Spleen (tissue), 11 donors: Measurements from ENCODE around the gene NOXO1. TPM values are rescaled to one million over a fixed set of nuclear protein-coding genes. Genes with fewer than 3 reads are reported as not detected.
A peak's percentile ranks its signal among the peaks of the same experiment; 100 is the strongest.

Experiments
- DNase-seq: peaks from one replicate; pipeline ENCODE4 v3.0.0-alpha.2; 2020
- H3K27ac ChIP-seq, 8 donors: fragments of 200-600 bp; sonication (generic) in 7 of 8; 1 replicate in 4 of 8; 2 replicates in 4 of 8; pipeline versions ENCODE4 v1.5.0 to v1.8.0; 2016 to 2021; ENCODE audit warnings: inconsistent platforms in 4 of 8, mild to moderate bottlenecking in 4 of 8, moderate library complexity in 1 of 8
- H3K27me3 ChIP-seq, 7 donors: fragments of 200-600 bp; sonication (generic) in 6 of 7; replicated peaks in 1 of 7; 1 replicate in 4 of 7; 2 replicates in 3 of 7; pipeline versions ENCODE4 v1.5.0 to v1.8.0; 2016 to 2021; ENCODE audit warnings: inconsistent platforms in 3 of 7, mild to moderate bottlenecking in 1 of 7
- H3K36me3 ChIP-seq, 6 donors: fragments of 200-600 bp; sonication (generic) in 5 of 6; 1 replicate in 4 of 6; 2 replicates in 2 of 6; pipeline versions ENCODE4 v1.5.0 to v1.8.0; 2016 to 2021; ENCODE audit warnings: inconsistent platforms in 2 of 6
- H3K4me1 ChIP-seq, 6 donors: fragments of 200-600 bp; sonication (generic) in 5 of 6; 1 replicate in 3 of 6; 2 replicates in 3 of 6; pipeline versions ENCODE4 v1.5.0 to v1.8.0; 2016 to 2021; ENCODE audit warnings: inconsistent platforms in 3 of 6
- H3K4me3 ChIP-seq, 8 donors: fragments of 200-600 bp; sonication (generic) in 7 of 8; 1 replicate in 4 of 8; 2 replicates in 4 of 8; pipeline versions ENCODE4 v1.5.0 to v1.8.0; 2016 to 2021; ENCODE audit warnings: inconsistent platforms in 4 of 8, mild to moderate bottlenecking in 4 of 8, moderate library complexity in 2 of 8
- H3K9me3 ChIP-seq, 8 donors: fragments of 200-600 bp; sonication (generic) in 7 of 8; 1 replicate in 4 of 8; 2 replicates in 4 of 8; pipeline versions ENCODE4 v1.5.0 to v1.8.0; 2016 to 2021; ENCODE audit warnings: inconsistent platforms in 4 of 8
- POLR2A ChIP-seq, 3 donors: fragments of 450-650 bp; IDR thresholded peaks; one replicate each; pipeline ENCODE4 v1.5.1; 2017; ENCODE audit warnings: antibody characterized with exemption in 3 of 3, mild to moderate bottlenecking in 1 of 3
- POLR2AphosphoS5 ChIP-seq, 3 donors: sonication (generic); formaldehyde crosslinking; IDR thresholded peaks; one replicate each; pipeline ENCODE4 v1.5.1; 2017; ENCODE audit warnings: antibody characterized with exemption in 3 of 3
- WGBS, 5 donors: extraction: QIAGEN DNeasy Blood & Tissue Kit in 3 of 5; methylation state at CpG; one replicate each; pipeline versions ENCODE4 v1.1.5 to v1.1.7; 2013 to 2018; 5-methylcytosine and 5-hydroxymethylcytosine counted together
- intact Hi-C: fragments of 100-400 bp; cut with DNase I; formaldehyde crosslinking; loops from one replicate; pipeline ENCODE4 v1.15.0; 2023; ENCODE audit warnings: low total_unique reads
- polyA plus RNA-seq, 3 donors: library from polyadenylated mRNA; stranded (reverse); fragments of 200-250 nt; gene quantifications; one replicate each; pipeline ENCODE4 v1.2.1, GENCODE V29; 2013
- total RNA-seq, 7 donors: library from RNA; depleted of rRNA in 3 of 7; stranded (reverse); fragments of >200 nt in 3 of 7; fragmentation: NEBNext Ultra II Directional in 4 of 7; extraction: Animal tissue kit (Norgen Biotek cat#: 25700) in 4 of 7; gene quantifications; one replicate each; pipeline versions ENCODE4 v1.1.0 to v1.2.1, GENCODE V29; 2016 to 2021
- TF ChIP-seq, protein P1 (sequence below), 11 experiments: fragments of 200-600 bp in 7 of 11; fragments of 450-650 bp in 4 of 11; sonication (generic) in 4 of 11; IDR thresholded peaks in 8 of 11; conservative IDR thresholded peaks in 3 of 11; 1 replicate in 7 of 11; 2 replicates in 4 of 11; pipeline versions ENCODE4 v1.4.0 to v1.8.0; 2016 to 2021; ENCODE audit warnings: antibody characterized with exemption in 11 of 11, inconsistent platforms in 4 of 11, mild to moderate bottlenecking in 1 of 11
- donor health status: healthy with polysubstance abuse.
- donor health status: DM: no; HTN: no; CAD: no; lungs with moderate emphysema.
- donor health status: DM: no; HTN: no; CAD: no.
- donor health status: Bipolar disorder and iron deficiency.
- donor health status: healthy.
- donor health status: DM: no; HTN: no; CAD: no.
- donor health status: DM: yes; HTN: yes; CAD: no.

NOXO1 gene
- total and polyA plus RNA-seq, 10 donors = 0.30 to 1.4 (median 0.82) TPM; not detected in 4

DNA sequence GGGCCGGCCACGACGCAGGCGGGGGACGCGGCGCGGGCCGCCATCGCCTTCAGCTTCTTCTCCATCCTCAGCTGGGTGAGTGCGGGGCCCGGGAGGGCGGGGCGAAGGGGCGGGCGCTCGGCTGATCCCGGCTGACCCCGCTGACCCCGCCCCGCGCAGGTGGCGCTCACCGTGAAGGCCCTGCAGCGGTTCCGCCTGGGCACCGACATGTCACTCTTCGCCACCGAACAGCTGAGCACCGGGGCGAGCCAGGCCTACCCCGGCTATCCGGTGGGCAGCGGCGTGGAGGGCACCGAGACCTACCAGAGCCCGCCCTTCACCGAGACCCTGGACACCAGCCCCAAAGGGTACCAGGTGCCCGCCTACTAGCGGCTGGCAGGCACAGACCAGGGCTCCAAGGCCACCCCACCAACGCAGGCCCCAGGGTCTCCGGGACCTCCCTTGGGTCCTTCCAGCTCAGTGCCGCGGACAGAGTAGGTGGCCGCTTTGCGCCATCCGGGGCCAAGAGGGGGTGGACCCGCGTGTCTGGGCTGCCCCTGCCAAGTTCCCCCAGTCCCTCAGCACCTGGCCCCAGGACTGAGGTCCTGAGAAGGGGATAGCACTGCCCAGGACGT lies 11.5 kb upstream of the NOXO1 start:
- Histone ChIP-seq H3K36me3 (peaks cover 0 to 18% (median 12%) of the 10 kb centered on the region in 6 donors), H3K4me3 (peak overlapping the region in 3 of 8 donors; percentile 38 to 72 (median 43)), H3K4me1 (peaks cover 11 to 47% (median 30%) of the 10 kb centered on the region in 6 donors), H3K27me3 (peaks cover 0 to 39% (median 23%) of the 10 kb centered on the region in 7 donors), H3K9me3 (peaks cover 0 to 5% (median 0%) of the 10 kb centered on the region in 8 donors), H3K27ac (peak overlapping the region; percentile 27 to 93 (median 73))
- WGBS, 5 donors = 47 to 100% (median 54%) methylated on average over 1 to 50 of the region's 50 CpGs
- no peak for DNase-seq
- intact Hi-C loops = no loop called here
- no peak for TF ChIP-seq POLR2A (IDR thresholded peaks at IDR 0.05)
- TF ChIP-seq, protein P1, sequence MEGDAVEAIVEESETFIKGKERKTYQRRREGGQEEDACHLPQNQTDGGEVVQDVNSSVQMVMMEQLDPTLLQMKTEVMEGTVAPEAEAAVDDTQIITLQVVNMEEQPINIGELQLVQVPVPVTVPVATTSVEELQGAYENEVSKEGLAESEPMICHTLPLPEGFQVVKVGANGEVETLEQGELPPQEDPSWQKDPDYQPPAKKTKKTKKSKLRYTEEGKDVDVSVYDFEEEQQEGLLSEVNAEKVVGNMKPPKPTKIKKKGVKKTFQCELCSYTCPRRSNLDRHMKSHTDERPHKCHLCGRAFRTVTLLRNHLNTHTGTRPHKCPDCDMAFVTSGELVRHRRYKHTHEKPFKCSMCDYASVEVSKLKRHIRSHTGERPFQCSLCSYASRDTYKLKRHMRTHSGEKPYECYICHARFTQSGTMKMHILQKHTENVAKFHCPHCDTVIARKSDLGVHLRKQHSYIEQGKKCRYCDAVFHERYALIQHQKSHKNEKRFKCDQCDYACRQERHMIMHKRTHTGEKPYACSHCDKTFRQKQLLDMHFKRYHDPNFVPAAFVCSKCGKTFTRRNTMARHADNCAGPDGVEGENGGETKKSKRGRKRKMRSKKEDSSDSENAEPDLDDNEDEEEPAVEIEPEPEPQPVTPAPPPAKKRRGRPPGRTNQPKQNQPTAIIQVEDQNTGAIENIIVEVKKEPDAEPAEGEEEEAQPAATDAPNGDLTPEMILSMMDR (IDR thresholded peaks at IDR 0.05 in 8 of 11, conservative IDR thresholded peaks at IDR 0.05 in 3 of 11) = no peak
- no peak for TF ChIP-seq POLR2AphosphoS5 (IDR thresholded peaks at IDR 0.05)

DNA sequence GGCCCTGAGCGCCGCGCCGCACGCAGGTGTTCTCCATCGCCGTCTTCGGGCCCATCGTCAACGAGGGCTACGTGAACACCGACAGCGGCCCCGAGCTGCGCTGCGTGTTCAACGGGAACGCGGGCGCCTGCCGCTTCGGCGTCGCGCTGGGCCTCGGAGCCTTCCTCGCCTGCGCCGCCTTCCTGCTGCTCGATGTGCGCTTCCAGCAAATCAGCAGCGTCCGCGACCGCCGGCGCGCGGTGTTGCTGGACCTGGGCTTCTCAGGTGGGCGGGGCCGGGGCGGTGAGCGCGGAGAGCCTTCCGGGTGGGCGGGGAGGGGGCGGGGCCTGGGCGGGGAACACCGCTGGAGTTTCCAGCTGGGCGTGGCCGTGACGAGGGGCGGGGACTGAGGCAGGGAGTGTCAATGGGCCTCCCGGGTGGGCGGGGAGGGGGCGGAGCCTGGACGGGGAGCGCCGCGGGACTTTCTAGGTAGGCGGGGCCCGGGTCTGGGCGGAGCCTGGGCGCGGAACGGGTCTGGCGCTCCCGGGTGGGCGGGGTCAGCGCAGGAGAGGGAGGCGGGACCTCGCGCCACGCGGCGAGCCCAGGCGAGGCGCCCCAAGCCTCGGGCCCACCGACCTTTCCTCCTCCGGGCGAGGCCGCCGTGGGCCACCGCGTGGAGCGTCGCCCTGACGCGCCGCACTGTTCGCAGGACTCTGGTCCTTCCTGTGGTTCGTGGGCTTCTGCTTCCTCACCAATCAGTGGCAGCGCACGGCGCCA lies 10.9 kb upstream of the NOXO1 start:
- Histone ChIP-seq H3K27ac (peak overlapping the region; percentile 70 to 93 (median 82)), H3K4me3 (peak overlapping the region; percentile 27 to 72 (median 36)), H3K4me1 (peaks cover 11 to 47% (median 30%) of the 10 kb centered on the region in 6 donors), H3K27me3 (peaks cover 0 to 39% (median 23%) of the 10 kb centered on the region in 7 donors), H3K9me3 (peaks cover 0 to 5% (median 0%) of the 10 kb centered on the region in 8 donors), H3K36me3 (peaks cover 0 to 14% (median 5%) of the 10 kb centered on the region in 6 donors)
- 4 to 6% (median 5%) methylated on average over 41 to 96 of the region's 96 CpGs; no CpG with 5 or more reads in 1 of the 5 donors for WGBS, 5 donors
- intact Hi-C loops = no loop called here
- TF ChIP-seq POLR2AphosphoS5 (IDR thresholded peaks at IDR 0.05) = peak; percentile 89 to 92 (median 91)
- TF ChIP-seq, protein P1 (IDR thresholded peaks at IDR 0.05 in 8 of 11, conservative IDR thresholded peaks at IDR 0.05 in 3 of 11) = peak in 2 of 11 experiments; percentile 15 to 36
- no peak for TF ChIP-seq POLR2A (IDR thresholded peaks at IDR 0.05)
- DNase-seq = peak; percentile 98

DNA sequence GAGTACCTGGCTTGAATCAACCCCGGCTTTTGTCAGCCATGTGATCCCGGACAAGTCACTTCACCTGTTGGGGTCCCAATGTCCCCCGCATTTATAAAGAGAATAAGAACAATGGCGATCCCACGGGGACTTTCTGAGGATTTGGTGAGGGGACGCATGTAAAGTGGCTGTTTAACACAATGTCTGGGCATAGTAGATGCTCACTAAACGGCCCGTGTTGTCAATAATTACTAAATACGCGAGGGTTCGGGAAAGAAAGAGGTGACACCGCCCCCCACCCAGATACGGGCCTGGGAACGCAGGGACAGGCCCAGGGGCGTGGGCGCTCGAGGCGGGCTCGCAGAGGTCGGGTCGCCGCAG lies 10.3 kb upstream of the NOXO1 start:
- 9 to 21% (median 11%) methylated on average over 11 to 22 of the region's 22 CpGs for WGBS, 5 donors
- Histone ChIP-seq H3K4me1 (peaks cover 11 to 47% (median 30%) of the 10 kb centered on the region in 6 donors), H3K4me3 (peak overlapping the region; percentile 27 to 72 (median 36)), H3K9me3 (peaks cover 0 to 5% (median 0%) of the 10 kb centered on the region in 8 donors), H3K27ac (peak overlapping the region; percentile 70 to 93 (median 82)), H3K27me3 (peaks cover 0 to 39% (median 23%) of the 10 kb centered on the region in 7 donors), H3K36me3 (peaks cover 0 to 14% (median 5%) of the 10 kb centered on the region in 6 donors)
- DNase-seq = no peak
- TF ChIP-seq, protein P1 (IDR thresholded peaks at IDR 0.05 in 8 of 11, conservative IDR thresholded peaks at IDR 0.05 in 3 of 11) = no peak
- TF ChIP-seq POLR2AphosphoS5 (IDR thresholded peaks at IDR 0.05) = no peak
- no peak for TF ChIP-seq POLR2A (IDR thresholded peaks at IDR 0.05)
- intact Hi-C loops = no loop called here
